ENCODE measurements around the gene ODAM.
"Not testable (repeated sequence)": the region's sequence is repeated elsewhere in the genome, so short reads cannot be mapped to it uniquely, and the experiment has no call there.

- TF ChIP-seq CHD1 (IDR thresholded peaks at IDR 0.05; ENCODE audit: low read depth, low read length); POLR2A (IDR thresholded peaks at IDR 0.05; ENCODE audit: control extremely low read depth in 1 of 2, low read depth in 2 of 2, low read length in 2 of 2); RFX5 (IDR thresholded peaks at IDR 0.05; ENCODE audit: borderline replicate concordance, low read depth, low read length); CEBPB (IDR thresholded peaks at IDR 0.05; ENCODE audit: low read depth, low read length); EGR1 (IDR thresholded peaks at IDR 0.05; ENCODE audit: borderline replicate concordance, low read depth, low read length); NRF1 (IDR thresholded peaks at IDR 0.05; ENCODE audit: low read depth, low read length); CTCF (IDR thresholded peaks at IDR 0.05; ENCODE audit: control extremely low read depth in 1 of 3, insufficient read depth in 1 of 3, low read depth in 1 of 3, low read length in 3 of 3); RNF2 (IDR thresholded peaks at IDR 0.05; ENCODE audit: borderline replicate concordance, low read depth, low read length, missing control alignments, poor library complexity, severe bottlenecking); MAX (IDR thresholded peaks at IDR 0.05); CHD2 (IDR thresholded peaks at IDR 0.05; ENCODE audit: low read length); USF2 (IDR thresholded peaks at IDR 0.05; ENCODE audit: low read length); POLR2AphosphoS5 (IDR thresholded peaks at IDR 0.05; ENCODE audit: low read depth, low read length); MAFK (IDR thresholded peaks at IDR 0.05; ENCODE audit: low read depth, low read length): not testable (repeated sequence)
Observed at GRCh38 chr4:70212752-70213151, 17.2 kb downstream of the ODAM start.
